KOPT-K1 (cell line): ENCODE measurements around the gene RGS8.

Experiments used
- H3K27ac ChIP-seq: fragments of 200-600 bp; sonication (generic); 2 replicates; pipeline ENCODE4 v1.5.1; 2016; ENCODE audit warnings: antibody characterized with exemption, mild to moderate bottlenecking, low read depth, low read length; ENCODE audit not compliant: poor library complexity, severe bottlenecking
- H3K36me3 ChIP-seq: fragments of 200-600 bp; sonication (generic); 2 replicates; pipeline ENCODE4 v1.5.1; 2017; ENCODE audit warnings: antibody characterized with exemption, mild to moderate bottlenecking, low read length, moderate library complexity; ENCODE audit not compliant: insufficient read depth
- H3K9me3 ChIP-seq: fragments of 200-600 bp; sonication (generic); 2 replicates; pipeline ENCODE4 v1.5.1; 2017; ENCODE audit warnings: antibody characterized with exemption, low read length, mild to moderate bottlenecking; ENCODE audit not compliant: insufficient read depth, poor library complexity, severe bottlenecking

The RGS8 gene

DNA sequence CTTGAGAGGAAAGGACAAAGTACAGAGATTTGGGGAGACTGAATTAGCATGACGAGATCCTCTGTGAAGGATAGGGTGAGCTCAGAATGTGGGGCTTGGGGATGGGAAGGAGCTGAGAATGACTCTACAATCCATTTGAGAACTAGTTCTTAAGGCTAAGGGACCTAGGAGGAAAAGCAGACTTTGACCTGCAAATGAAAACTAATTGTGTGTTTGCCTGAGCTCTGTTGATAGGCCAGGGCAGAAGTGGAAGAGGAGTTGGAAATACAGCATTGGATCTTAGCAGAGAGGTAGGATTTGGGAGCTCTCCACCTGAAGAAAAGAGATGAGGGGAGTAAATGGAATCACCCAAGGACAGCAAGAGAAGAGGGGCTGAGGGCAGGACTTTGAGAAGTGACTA lies 2.1 kb upstream of the RGS8 start:
- H3K9me3 ChIP-seq: no peaks in the 10 kb centered on the region
- no peaks in the 10 kb centered on the region for H3K36me3 ChIP-seq
- no peak overlapping the region for H3K27ac ChIP-seq

- H3K27ac ChIP-seq: no peak overlapping the region
- no peaks in the 10 kb centered on the region for H3K9me3 ChIP-seq
- no peaks in the 10 kb centered on the region for H3K36me3 ChIP-seq
These were observed 828 bp upstream of the RGS8 start for GRCh38 chr1:182685215-182685614.

DNA sequence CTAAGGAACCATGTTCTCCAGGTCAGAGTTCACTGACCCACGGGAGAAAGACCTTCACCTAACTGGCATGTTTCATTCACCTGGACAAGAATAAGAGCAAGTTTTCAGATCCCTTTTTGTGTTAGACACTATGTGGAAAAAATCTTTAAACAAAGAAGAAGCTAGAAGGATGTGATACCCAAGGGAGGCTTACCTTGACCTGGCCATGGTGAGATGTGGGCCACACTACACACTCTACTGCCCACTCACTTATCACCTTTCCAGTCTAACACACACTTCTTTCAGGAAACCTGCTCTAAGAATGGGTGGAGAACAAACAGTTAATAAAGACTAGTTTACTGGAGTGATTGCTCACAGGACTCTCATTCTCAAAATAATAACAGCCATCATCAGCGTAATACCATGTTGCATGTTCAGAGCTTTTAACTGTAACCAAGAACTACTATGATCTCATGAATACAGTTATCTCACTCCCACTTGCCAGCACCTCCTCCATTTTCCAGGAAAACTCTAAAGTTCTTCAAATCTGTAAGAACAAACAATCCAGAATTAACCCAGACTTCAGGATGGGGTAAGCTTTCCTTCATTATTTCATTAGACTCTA lies 1.4 kb downstream of the RGS8 start:
- Histone ChIP-seq H3K9me3 (no peaks in the 10 kb centered on the region), H3K36me3 (no peaks in the 10 kb centered on the region), H3K27ac (no peak overlapping the region)

DNA sequence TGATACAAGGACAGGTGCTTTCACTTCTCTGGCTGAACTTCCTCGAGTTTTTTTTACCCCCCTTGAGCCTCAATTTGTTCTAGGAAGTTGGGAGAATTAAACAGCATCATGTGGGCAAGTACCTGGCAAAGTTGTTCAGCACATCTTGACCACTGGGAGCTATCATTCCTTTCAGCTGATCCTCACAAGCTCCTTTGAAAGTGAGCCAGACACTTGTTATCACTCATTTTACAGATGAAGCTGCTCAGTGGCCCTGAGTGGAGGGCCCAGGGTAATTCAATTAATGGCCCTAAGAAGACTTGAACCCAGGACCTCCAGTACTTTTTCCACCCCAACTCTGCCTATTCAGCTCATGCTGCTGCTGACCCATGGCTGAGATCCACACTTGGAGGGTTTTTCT lies 2.0 kb downstream of the RGS8 start:
- Histone ChIP-seq H3K9me3 (no peaks in the 10 kb centered on the region), H3K27ac (no peak overlapping the region), H3K36me3 (no peaks in the 10 kb centered on the region)

DNA sequence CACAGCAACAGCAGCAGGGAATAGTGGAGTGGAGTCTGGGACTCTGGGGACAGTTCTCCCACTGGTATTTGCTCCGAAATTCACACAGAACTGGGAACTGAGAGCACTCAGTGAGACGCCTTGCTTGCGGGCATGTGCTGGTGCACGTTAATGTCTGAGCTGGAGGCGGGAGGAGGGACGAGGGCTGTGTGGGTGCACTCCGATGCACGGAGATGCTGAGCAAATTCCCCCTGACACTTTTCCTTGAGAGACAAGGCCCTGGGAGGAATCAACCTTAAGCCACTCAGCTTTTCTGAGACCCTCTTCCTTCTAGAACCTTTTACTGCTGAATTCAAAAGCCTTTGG lies 2.8 kb downstream of the RGS8 start:
- Histone ChIP-seq H3K9me3 (no peaks in the 10 kb centered on the region), H3K27ac (no peak overlapping the region), H3K36me3 (no peaks in the 10 kb centered on the region)

GRCh38 chr1:182680901-182681567 lies 3.4 kb downstream of the RGS8 start:
- no peaks in the 10 kb centered on the region for H3K9me3 ChIP-seq
- no peaks in the 10 kb centered on the region for H3K36me3 ChIP-seq
- no peak overlapping the region for H3K27ac ChIP-seq

- H3K27ac ChIP-seq: no peak overlapping the region
- no peaks in the 10 kb centered on the region for H3K36me3 ChIP-seq
- no peaks in the 10 kb centered on the region for H3K9me3 ChIP-seq
These were observed 4.0 kb downstream of the RGS8 start for GRCh38 chr1:182680408-182680807.

- Histone ChIP-seq H3K36me3 (no peaks in the 10 kb centered on the region), H3K9me3 (no peaks in the 10 kb centered on the region), H3K27ac (no peak overlapping the region)
These were observed 4.7 kb downstream of the RGS8 start for GRCh38 chr1:182679684-182680083.

GRCh38 chr1:182677397-182678098 lies 6.8 kb downstream of the RGS8 start:
- no peaks in the 10 kb centered on the region for H3K9me3 ChIP-seq
- H3K27ac ChIP-seq: no peak overlapping the region
- H3K36me3 ChIP-seq: no peaks in the 10 kb centered on the region

- H3K36me3 ChIP-seq: no peaks in the 10 kb centered on the region
- H3K9me3 ChIP-seq: no peaks in the 10 kb centered on the region
- H3K27ac ChIP-seq: no peak overlapping the region
These were observed 8.1 kb downstream of the RGS8 start for GRCh38 chr1:182676274-182676673.

DNA sequence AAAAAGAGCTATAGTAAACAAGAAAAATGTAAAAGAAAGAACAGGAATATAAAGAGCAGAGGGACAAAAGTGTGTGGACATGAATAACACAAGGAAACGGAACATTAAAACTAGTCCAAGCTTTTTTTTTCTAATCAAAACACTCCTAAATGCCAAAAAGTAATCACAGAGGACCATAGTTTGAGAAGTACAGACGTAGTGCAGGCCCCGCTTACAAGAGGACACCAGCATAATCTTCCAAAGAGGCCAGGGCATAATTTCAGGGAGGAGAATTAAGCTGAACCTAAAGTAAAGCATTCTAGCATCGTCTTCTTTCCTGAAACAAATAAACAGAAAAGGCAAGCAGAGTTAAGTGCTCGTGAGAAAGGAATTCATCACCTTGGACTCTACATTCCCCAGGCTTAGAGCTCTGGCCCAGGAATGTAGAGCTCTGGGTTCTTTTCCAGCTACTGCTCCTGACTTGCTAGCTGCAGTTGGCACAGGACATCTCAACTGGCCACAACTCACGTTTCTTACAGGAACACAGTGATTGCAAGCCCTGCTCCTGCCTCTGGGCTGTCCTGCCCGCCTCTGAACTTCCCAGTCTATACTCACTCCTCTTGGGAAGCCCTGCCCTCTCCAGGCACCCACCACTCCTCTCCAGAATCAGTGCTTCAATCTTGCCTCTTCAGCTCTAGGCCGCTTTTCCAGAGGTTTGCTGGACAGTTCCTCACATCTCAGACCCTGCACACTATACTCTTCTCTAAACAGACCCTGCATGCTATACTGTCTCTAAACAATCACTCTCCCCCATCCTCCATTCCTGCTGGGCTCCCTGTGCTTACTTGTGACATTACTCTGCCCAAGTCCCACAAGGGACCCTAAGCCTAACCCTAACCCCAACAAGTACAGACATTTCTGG lies 9.8 kb downstream of the RGS8 start:
- H3K27ac ChIP-seq: no peak overlapping the region
- no peaks in the 10 kb centered on the region for H3K36me3 ChIP-seq
- H3K9me3 ChIP-seq: no peaks in the 10 kb centered on the region

DNA sequence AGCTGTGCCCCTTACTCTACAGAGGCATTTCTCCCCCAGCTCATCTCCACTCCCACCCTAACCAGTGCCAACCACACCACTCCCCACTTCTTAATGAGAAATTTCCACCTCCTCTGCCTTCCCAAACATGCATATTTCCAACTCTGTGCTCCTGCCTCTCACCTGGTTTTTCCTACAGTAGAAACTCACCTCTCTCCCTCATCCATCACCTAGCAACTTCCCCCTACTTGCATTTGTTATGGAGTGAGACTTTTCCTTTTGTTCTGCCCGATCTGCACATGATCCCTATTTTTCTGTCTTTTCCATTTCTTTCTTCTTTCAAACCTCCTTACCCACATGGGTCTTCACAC lies 11.9 kb downstream of the RGS8 start:
- Histone ChIP-seq H3K36me3 (no peaks in the 10 kb centered on the region), H3K27ac (no peak overlapping the region), H3K9me3 (no peaks in the 10 kb centered on the region)

DNA sequence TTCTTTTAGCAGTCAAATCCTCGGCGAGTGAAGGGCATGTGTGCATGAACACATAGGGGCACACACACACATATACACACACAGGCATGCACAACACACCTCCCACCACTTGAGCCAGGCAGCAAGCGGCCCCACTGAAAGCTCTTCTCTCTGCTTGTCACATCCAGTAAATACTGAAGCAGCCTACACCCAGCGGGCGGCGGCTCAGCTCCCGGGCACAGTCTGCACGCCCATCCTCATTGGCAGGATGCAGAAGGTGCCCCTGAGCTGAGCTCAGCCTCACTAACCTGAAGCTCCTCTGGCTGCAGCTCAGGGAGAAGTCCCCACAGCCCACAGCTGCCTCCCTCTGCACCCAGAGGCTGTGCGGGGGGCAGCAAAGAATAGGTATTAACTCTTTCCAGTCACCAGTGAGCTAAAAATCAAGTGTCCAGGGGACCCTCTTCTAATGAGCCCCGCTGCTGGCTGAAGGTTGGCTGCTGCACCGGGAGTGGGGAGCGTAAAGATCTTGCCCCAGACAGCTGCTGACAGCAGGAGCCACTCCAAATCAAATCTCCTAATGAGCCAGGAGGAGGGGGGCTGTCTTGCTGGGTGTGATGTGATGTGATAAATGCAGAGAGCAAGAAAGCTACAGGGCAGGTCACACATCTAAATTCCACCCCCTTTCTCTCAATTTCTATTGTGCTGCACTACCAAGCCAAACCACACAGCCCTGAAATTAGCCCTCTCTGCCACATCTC lies 12.5 kb downstream of the RGS8 start:
- Histone ChIP-seq H3K36me3 (no peaks in the 10 kb centered on the region), H3K9me3 (no peaks in the 10 kb centered on the region), H3K27ac (no peak overlapping the region)

- H3K9me3 ChIP-seq: no peaks in the 10 kb centered on the region
- H3K27ac ChIP-seq: no peak overlapping the region
- H3K36me3 ChIP-seq: no peaks in the 10 kb centered on the region
These were observed 14.2 kb downstream of the RGS8 start for GRCh38 chr1:182670032-182670749.
